Tibial nerve (tissue), 4 donors: Measurements from ENCODE around the gene LY6G5B. TPM values are rescaled to one million over a fixed set of nuclear protein-coding genes. Genes with fewer than 3 reads are reported as not detected.

Experiments used
- DNase-seq, 2 donors: peaks; one replicate each; pipeline ENCODE4 v3.0.0-alpha.2; 2019; ENCODE audit warnings: low spot score in 2 of 2
- H3K27ac ChIP-seq, 4 donors: fragments of 200-600 bp; sonication (generic) in 3 of 4; one replicate each; pipeline ENCODE4 v1.5.1; 2017 to 2019; ENCODE audit warnings: mild to moderate bottlenecking in 1 of 4
- H3K27me3 ChIP-seq, 2 donors: fragments of 200-600 bp; sonication (generic) in 1 of 2; one replicate each; pipeline versions ENCODE4 v1.5.1 to v1.6.0; 2017 to 2019
- H3K36me3 ChIP-seq, 3 donors: fragments of 200-600 bp; sonication (generic); one replicate each; pipeline ENCODE4 v1.5.1; 2018 to 2019
- H3K4me1 ChIP-seq, 4 donors: fragments of 200-600 bp; sonication (generic) in 3 of 4; one replicate each; pipeline ENCODE4 v1.5.1; 2017 to 2019
- H3K4me3 ChIP-seq, 4 donors: fragments of 200-600 bp; sonication (generic) in 3 of 4; one replicate each; pipeline ENCODE4 v1.5.1; 2017 to 2019; ENCODE audit warnings: mild to moderate bottlenecking in 1 of 4, moderate library complexity in 1 of 4
- H3K9me3 ChIP-seq, 4 donors: fragments of 200-600 bp; sonication (generic) in 3 of 4; one replicate each; pipeline ENCODE4 v1.5.1; 2017 to 2019
- EP300 ChIP-seq, 2 donors: sonication (generic); formaldehyde crosslinking; IDR thresholded peaks; one replicate each; pipeline ENCODE4 v1.6.1; 2017; ENCODE audit warnings: antibody characterized with exemption in 2 of 2, mild to moderate bottlenecking in 1 of 2
- POLR2A ChIP-seq, 2 donors: fragments of 450-650 bp; IDR thresholded peaks; one replicate each; pipeline ENCODE4 v1.6.1; 2017; ENCODE audit warnings: antibody characterized with exemption in 2 of 2, mild to moderate bottlenecking in 2 of 2, moderate library complexity in 2 of 2
- WGBS, 2 donors: methylation state at CpG; one replicate each; pipeline ENCODE4 v1.1.5; 2018; 5-methylcytosine and 5-hydroxymethylcytosine counted together
- total RNA-seq, 4 donors: library from RNA; depleted of rRNA; stranded (reverse); fragments of >200 nt; gene quantifications; one replicate each; pipeline ENCODE4 v1.1.0, GENCODE V29; 2016
- TF ChIP-seq, protein P1 (sequence below), 5 experiments: fragments of 200-600 bp in 3 of 5; fragments of 450-650 bp in 2 of 5; sonication (generic) in 3 of 5; IDR thresholded peaks; one replicate each; pipeline ENCODE4 v1.5.1; 2016 to 2019; ENCODE audit warnings: antibody characterized with exemption in 5 of 5, mild to moderate bottlenecking in 3 of 5, moderate library complexity in 2 of 5

Gene LY6G5B
- total RNA-seq, 4 donors from 2014 or later: 7.6 to 13.0 (median 9.8) TPM

DNA sequence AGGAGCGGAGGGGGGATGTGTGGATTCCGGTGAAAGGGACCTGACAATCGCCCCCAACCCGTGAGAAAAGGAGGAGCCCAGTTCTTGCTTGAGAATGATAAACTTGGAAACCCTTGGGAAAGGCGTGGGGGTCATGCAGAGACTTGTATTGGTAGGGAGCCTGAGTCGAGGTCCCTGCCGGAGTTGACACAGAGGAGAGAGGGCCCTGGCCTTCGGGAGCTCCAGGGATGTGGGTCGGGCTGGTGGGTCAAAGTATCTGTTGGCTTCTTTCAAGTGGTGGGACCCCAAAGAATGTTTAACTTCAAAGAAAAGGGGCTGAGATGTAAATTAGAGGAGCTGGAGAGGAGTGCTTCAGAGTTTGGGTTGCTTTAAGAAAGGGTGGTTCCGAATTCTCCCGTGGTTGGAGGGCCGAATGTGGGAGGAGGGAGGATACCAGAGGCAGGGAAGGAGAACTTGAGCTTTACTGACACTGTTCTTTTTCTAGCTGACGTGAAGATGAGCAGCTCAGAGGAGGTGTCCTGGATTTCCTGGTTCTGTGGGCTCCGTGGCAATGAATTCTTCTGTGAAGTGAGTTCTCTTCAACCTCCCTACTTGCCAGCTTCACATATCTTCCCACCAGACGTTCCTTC lies 3.3 kb upstream of the LY6G5B start:
- WGBS, 2 donors: 2 to 4% methylated on average over 15 of the region's 15 CpGs
- peaks cover 0 to 57% (median 24%) of the 10 kb centered on the region in 4 donors for H3K4me1 ChIP-seq
- H3K4me3 ChIP-seq: peak overlapping the region; percentile 67 to 93 (median 87)
- no peaks in the 10 kb centered on the region for H3K9me3 ChIP-seq
- DNase-seq: no peak
- no peaks in the 10 kb centered on the region for H3K27me3 ChIP-seq
- peaks cover 8 to 68% (median 31%) of the 10 kb centered on the region in 3 donors for H3K36me3 ChIP-seq
- H3K27ac ChIP-seq: peak overlapping the region; percentile 60 to 99 (median 96)
- TF ChIP-seq, protein P1, sequence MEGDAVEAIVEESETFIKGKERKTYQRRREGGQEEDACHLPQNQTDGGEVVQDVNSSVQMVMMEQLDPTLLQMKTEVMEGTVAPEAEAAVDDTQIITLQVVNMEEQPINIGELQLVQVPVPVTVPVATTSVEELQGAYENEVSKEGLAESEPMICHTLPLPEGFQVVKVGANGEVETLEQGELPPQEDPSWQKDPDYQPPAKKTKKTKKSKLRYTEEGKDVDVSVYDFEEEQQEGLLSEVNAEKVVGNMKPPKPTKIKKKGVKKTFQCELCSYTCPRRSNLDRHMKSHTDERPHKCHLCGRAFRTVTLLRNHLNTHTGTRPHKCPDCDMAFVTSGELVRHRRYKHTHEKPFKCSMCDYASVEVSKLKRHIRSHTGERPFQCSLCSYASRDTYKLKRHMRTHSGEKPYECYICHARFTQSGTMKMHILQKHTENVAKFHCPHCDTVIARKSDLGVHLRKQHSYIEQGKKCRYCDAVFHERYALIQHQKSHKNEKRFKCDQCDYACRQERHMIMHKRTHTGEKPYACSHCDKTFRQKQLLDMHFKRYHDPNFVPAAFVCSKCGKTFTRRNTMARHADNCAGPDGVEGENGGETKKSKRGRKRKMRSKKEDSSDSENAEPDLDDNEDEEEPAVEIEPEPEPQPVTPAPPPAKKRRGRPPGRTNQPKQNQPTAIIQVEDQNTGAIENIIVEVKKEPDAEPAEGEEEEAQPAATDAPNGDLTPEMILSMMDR (IDR thresholded peaks at IDR 0.05): no peak
- no peak for TF ChIP-seq EP300 (IDR thresholded peaks at IDR 0.05)
- no peak for TF ChIP-seq POLR2A (IDR thresholded peaks at IDR 0.05)

DNA sequence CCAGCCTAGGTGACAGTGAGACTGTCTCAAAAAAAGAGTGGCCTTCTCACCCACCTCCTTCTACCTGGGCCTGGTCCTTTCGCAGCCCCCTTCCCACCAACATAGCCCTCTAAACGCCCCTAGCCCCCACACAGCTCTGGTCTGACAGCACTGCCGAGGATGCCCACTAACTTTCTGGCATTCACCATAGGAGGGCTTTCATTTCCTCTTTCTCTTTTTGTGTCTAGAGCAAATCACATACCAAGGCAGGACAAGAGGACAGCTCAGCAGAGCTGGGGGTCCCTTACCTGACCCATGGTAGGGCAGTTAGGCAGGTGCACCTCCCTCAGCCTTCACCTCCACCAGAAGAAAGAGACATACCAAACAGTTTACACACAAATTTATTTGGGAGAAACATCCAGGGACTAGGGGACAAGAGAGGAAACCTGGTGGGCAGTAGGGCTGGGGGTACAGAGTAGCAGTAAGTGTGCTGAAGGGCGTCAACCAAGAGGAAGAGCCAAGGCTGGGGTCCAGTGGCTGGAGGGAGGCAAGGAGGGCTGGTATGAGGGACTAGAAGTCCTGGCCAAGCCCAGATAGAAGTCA lies 6.6 kb downstream of the LY6G5B start:
- WGBS, 2 donors: 72 to 82% methylated on average over 4 of the region's 4 CpGs
- no peak for TF ChIP-seq POLR2A (IDR thresholded peaks at IDR 0.05)
- TF ChIP-seq, protein P1 (IDR thresholded peaks at IDR 0.05): no peak
- TF ChIP-seq EP300 (IDR thresholded peaks at IDR 0.05): no peak
- Histone ChIP-seq H3K36me3 (peaks cover 0 to 34% (median 16%) of the 10 kb centered on the region in 3 donors), H3K9me3 (no peaks in the 10 kb centered on the region), H3K4me1 (peaks cover 0 to 14% (median 2%) of the 10 kb centered on the region in 4 donors), H3K27ac (no peak overlapping the region), H3K4me3 (no peak overlapping the region), H3K27me3 (no peaks in the 10 kb centered on the region)
- no peak for DNase-seq

DNA sequence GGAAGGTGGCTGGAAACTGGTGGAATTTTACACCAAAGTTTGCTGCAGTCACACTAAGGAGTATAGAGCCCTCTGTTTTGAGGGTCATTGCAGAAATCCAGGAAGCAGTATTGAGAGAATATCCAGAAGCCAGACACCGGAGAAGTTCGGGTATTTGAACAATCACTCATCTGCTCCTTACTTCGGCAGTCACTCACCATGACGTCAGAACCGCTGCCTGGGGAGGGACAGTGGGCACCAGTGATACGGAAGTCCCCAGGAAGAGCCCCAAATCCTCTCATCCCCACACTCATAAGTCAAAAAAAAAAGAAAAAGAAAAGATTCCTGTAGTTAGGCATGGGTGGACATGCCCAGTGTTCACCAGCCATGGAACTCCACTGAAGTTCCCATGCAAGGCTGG lies 7.1 kb downstream of the LY6G5B start:
- no peaks in the 10 kb centered on the region for H3K27me3 ChIP-seq
- peaks cover 0 to 18% (median 2%) of the 10 kb centered on the region in 4 donors for H3K4me1 ChIP-seq
- TF ChIP-seq, protein P1 (IDR thresholded peaks at IDR 0.05): no peak
- TF ChIP-seq EP300 (IDR thresholded peaks at IDR 0.05) (no peak), POLR2A (IDR thresholded peaks at IDR 0.05) (no peak)
- no peak overlapping the region for H3K27ac ChIP-seq
- no peak overlapping the region for H3K4me3 ChIP-seq
- peaks cover 0 to 30% (median 13%) of the 10 kb centered on the region in 3 donors for H3K36me3 ChIP-seq
- 67 to 73% methylated on average over 6 of the region's 6 CpGs for WGBS, 2 donors
- no peaks in the 10 kb centered on the region for H3K9me3 ChIP-seq
- DNase-seq: no peak

DNA sequence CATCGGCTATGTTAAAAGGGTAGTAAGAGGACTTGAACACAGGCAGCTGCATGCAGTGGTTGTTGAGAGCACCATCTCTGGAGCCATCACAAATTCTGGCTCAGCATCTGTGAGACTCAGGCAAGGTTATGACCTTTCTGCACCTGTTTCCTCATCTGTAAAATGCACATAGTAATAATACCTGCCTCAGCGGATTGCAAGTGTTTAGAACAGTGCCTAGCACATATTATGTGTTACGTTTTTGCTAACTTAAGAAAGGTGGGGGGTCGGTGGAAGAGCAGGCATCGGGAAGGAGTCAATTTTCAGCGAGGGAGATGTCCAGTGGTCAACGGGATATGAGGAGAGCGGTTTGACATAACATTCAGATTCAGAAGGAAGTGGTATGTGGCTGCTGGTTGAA lies 8.2 kb downstream of the LY6G5B start:
- TF ChIP-seq EP300 (IDR thresholded peaks at IDR 0.05) (no peak), POLR2A (IDR thresholded peaks at IDR 0.05) (no peak)
- TF ChIP-seq, protein P1 (IDR thresholded peaks at IDR 0.05): no peak
- Histone ChIP-seq H3K27ac (no peak overlapping the region), H3K27me3 (no peaks in the 10 kb centered on the region), H3K4me1 (peaks cover 0 to 26% (median 2%) of the 10 kb centered on the region in 4 donors), H3K4me3 (no peak overlapping the region), H3K9me3 (no peaks in the 10 kb centered on the region), H3K36me3 (peaks cover 0 to 19% (median 5%) of the 10 kb centered on the region in 3 donors)
- DNase-seq: no peak
- WGBS, 2 donors: 63 to 71% methylated on average over 8 of the region's 8 CpGs
